ENCODE data around the gene CASTOR1.

Gene CASTOR1

GRCh38 chr22:30263883-30264282 lies 25.4 kb downstream of the CASTOR1 start:
- DNase-seq (ENCODE audit: low read depth): no peak

GRCh38 chr22:30262917-30263741 lies 26.2 kb downstream of the CASTOR1 start:
- peak; percentile 79 for DNase-seq (ENCODE audit: low read depth)

- no peak for DNase-seq (ENCODE audit: low read depth)
These were observed 27.2 kb downstream of the CASTOR1 start for GRCh38 chr22:30262112-30262511.

- no peak for DNase-seq (ENCODE audit: low read depth)
These were observed 28.2 kb downstream of the CASTOR1 start for GRCh38 chr22:30261134-30261533.

- no peak for DNase-seq (ENCODE audit: low read depth)
These were observed 28.6 kb downstream of the CASTOR1 start for GRCh38 chr22:30260682-30261081.

- no peak for DNase-seq (ENCODE audit: low read depth)
These were observed 29.0 kb downstream of the CASTOR1 start for GRCh38 chr22:30260276-30260675.

- no peak for DNase-seq (ENCODE audit: low read depth)
These were observed 35.0 kb downstream of the CASTOR1 start for GRCh38 chr22:30254314-30254713.

GRCh38 chr22:30253205-30253852 lies 36.0 kb downstream of the CASTOR1 start:
- no peak for DNase-seq (ENCODE audit: low read depth)

- no peak for DNase-seq (ENCODE audit: low read depth)
These were observed 36.7 kb downstream of the CASTOR1 start for GRCh38 chr22:30252411-30253204.

- DNase-seq (ENCODE audit: low read depth): no peak
These were observed 37.6 kb downstream of the CASTOR1 start for GRCh38 chr22:30251711-30252110.

- DNase-seq (ENCODE audit: low read depth): peak; percentile 54
These were observed 38.5 kb downstream of the CASTOR1 start for GRCh38 chr22:30250661-30251267.

- no peak for DNase-seq (ENCODE audit: low read depth)
These were observed 39.2 kb downstream of the CASTOR1 start for GRCh38 chr22:30250039-30250565.

- no peak for DNase-seq (ENCODE audit: low read depth)
These were observed 40.0 kb downstream of the CASTOR1 start for GRCh38 chr22:30249049-30250038.

- DNase-seq (ENCODE audit: low read depth): no peak
These were observed 40.8 kb downstream of the CASTOR1 start for GRCh38 chr22:30248484-30248883.

- no peak for DNase-seq (ENCODE audit: low read depth)
These were observed 41.3 kb downstream of the CASTOR1 start for GRCh38 chr22:30247974-30248373.

GRCh38 chr22:30247561-30247960 lies 41.7 kb downstream of the CASTOR1 start:
- no peak for DNase-seq (ENCODE audit: low read depth)

GRCh38 chr22:30246814-30247376 lies 42.4 kb downstream of the CASTOR1 start:
- no peak for DNase-seq (ENCODE audit: low read depth)

GRCh38 chr22:30245985-30246813 lies 43.1 kb downstream of the CASTOR1 start, which contains the start of gene LIF:
Gene LIF (minus strand): TSS chr22:30246759. CDS start chr22:30246695, 64 bp downstream.
- DNase-seq (ENCODE audit: low read depth): peak; percentile 64

Measured in activated T-cell treated with anti-CD3 and anti-CD28 coated beads for 48 hours (primary cell).